ENCODE data around the gene TPPP. TPM values are rescaled to one million over a fixed set of nuclear protein-coding genes. Genes with fewer than 3 reads are reported as not detected.

TPPP gene
- total RNA-seq, 1 experiment from 2014 or later = 0.05 TPM

- DNase-seq (ENCODE audit: low spot score) = no peak
These were observed 15.7 kb downstream of the TPPP start for GRCh38 chr5:677131-678101.

GRCh38 chr5:676699-677076, 16.5 kb downstream of the TPPP start:
- no peak for DNase-seq (ENCODE audit: low spot score)

- DNase-seq (ENCODE audit: low spot score) = no peak
These were observed 17.1 kb downstream of the TPPP start for GRCh38 chr5:675871-676698.

GRCh38 chr5:675111-675870, 17.9 kb downstream of the TPPP start:
- no peak for DNase-seq (ENCODE audit: low spot score)

DNA sequence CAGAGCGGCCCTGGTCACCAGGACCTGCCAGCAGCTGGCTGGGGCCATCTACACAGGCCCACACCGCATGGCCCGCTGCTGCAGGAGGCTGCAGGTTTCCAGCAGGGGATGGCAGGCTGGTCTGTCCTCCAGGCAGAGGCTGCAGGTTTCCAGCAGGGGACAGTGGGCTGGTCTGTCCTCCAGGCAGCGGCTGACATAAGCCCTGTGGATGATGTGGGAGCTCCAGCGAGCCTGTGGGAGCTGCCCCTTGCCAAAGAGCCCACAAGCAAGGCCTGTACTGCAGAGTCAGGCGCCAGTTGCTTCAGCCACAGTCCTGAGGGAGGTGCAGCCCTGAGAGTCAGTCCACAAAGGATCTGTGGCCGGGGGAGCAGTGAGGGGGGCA, 18.5 kb downstream of the TPPP start:
- no peak for DNase-seq (ENCODE audit: low spot score)

GRCh38 chr5:673831-674629, 19.1 kb downstream of the TPPP start:
- DNase-seq (ENCODE audit: low spot score) = no peak

DNA sequence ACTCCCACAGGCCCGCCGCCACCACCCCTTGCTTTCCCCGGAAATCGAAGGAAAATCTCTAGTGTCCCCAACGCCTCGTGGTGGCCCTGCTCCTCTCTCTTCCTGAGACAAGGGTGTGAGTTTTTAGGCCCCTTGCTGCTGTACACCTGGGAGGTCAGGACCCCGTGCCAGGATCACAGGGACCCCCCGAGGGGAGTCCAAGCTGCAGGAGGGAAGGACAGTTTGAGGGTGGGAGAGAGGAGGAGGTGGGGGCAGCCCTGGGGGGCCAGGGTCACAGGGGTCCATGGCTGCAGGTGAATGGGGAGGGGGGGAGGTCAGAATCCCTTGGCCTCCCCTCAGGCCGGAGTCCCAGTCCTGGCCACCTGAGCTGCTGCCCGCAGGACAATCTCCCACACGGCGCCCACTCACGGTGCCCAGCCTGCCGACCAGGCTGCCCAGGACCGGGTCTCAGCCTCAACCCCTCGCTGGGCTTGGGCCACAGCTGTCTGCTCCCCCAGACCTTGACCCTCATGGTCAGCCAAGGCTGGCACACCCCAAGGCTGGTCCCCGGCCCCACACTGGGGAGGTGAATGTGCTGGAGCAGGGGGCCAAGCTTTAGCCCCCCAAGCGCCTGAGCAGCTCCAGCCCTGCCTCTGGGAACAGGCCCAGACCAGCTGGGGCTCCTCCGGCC, 19.9 kb downstream of the TPPP start:
- no peak for DNase-seq (ENCODE audit: low spot score)

- peak; percentile 47 for DNase-seq (ENCODE audit: low spot score)
These were observed 20.6 kb downstream of the TPPP start for GRCh38 chr5:672329-673160.

- peak; percentile 51 for DNase-seq (ENCODE audit: low spot score)
These were observed 21.5 kb downstream of the TPPP start for GRCh38 chr5:671459-672328.

GRCh38 chr5:670396-671270, 22.5 kb downstream of the TPPP start:
- no peak for DNase-seq (ENCODE audit: low spot score)

GRCh38 chr5:669842-670395, 23.2 kb downstream of the TPPP start:
- DNase-seq (ENCODE audit: low spot score) = no peak

DNA sequence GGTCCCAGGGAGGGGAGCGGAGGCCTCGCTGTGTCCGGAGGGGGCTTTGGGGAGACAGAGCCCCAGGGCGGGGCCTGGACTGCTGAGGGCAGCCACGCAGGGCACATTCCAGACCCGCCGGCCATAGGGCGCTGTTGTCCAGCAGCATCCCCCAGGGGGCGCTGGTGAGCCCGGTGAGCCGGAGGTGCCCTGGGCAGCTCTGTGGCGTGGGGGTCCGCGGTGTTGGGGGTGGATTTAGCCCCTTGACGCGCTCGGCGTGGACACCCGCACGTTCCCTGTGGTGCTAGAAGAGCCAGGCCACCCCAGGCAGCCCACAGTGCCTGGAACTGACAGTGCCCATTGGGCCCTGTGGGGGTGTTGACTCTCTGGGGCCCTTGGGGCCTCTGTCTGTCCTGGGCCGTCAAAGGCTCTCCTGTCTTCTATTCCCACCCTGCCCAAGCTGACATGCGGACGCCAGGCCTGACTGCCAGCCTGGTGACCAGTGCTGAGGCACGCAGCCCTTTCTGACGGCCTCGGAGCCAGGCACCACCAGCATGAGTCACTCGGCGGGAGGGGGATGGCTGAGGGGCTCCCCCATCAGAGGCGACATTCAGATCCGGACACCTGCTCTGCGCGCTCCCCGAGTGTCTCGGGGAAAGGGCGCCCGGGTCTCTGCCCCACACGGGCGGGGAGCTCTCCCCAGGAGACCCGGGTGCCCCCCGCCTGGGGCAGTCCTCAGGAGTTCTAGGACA, 23.9 kb downstream of the TPPP start:
- DNase-seq (ENCODE audit: low spot score) = no peak

DNA sequence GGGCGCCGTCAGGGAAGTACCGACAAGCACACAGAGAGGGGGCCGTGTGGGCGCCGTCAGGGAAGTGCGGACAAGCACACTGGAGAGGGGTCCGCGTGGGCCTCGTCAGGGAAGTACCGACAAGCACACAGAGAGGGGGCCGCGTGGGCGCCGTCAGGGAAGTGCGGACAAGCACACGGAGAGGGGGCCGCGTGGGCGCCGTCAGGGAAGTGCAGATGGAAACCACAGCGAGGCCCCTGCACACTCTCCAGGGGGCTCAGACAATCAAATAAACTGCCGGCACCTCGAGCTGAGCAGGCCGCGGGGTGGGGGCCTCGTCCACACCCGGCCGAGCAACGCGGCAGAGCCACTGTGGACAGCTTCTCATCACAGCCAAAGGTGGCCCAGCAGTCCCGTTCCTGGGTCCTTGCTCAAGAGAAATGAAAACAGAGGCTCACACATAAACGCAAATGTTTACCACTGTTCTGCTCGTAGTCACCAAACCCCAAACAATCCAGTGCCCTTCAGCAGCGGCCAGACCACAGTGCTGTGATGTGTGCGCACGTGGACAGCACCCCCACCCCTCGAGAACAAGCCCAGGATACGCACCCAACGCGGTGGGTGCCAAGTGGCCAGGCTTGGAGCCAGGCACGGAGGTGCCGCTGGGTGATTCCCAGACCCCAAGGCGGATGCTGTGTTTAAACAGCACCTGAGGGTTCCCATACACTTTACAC, 24.7 kb downstream of the TPPP start:
- no peak for DNase-seq (ENCODE audit: low spot score)

DNA sequence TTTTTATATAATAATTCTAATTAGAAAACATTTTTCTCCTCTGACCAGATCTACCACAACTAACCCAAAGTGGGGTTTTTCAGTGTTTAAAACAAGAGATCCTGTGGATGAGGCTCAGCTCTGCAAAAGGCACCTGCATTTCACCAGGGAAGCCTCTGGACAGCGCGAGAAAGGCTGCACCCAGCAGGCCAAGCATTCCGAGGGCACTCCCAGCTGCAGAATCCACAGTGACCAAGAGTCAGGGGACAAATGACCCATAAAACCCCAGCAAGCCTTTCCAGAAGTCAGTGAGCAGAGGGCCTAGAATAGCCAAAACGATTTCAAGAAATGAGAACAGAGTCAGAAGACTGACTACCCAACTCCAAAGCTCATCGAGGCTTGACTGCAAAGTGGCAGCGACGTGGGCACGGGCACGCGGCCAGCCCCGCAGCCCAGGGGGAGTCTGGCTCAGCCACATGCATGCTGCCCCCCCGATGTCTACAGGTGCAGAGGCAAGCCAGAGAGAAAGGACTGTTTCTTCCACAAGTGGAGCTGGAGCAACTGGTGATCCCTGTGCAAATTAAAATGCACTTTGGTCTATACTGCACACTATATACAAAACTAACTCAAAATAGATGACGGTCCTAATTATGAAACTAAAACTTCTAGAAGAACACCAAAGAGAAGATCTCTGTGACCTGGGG, 26.2 kb downstream of the TPPP start:
- DNase-seq (ENCODE audit: low spot score) = no peak

DNA sequence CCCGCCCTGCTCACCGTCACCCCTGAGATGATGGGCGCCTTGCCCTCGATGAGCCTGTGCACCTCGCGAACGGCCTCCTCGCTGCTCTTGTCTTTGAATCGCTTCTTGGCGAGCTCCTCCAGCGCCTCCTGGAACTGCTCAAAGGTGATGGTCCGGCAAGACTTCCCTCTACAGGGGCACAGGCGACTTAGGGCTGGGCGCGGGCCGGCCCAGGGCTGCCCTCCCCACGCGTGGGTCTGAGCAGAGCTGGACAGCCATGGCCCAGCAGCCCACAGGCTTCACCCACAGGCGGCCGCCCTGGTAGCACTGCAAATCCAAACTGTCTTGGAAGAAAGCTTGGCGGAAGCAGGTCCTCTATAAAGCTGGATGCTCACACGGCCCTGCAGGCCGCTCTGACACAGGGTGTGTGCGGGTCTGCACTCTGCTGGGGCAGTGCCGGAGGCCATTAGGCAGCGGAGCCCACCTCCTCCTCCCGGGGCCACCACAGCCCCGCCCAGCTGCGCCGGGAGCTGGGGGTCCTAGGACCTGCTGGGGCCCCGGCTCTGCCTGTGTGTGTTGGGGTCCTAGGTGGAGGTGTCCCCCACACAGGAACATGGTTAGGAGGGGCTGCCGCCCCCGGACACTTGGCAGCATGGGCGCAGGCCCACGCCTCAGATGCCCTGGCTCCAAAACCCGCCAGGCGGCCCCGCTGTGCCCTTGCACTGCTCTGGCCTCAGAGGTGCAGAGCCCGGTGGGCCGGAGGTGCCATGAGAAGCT, 27.0 kb downstream of the TPPP start:
- DNase-seq (ENCODE audit: low spot score) = no peak

All from A172 (cell line).